ENCODE data around the gene DUSP22.

DNA sequence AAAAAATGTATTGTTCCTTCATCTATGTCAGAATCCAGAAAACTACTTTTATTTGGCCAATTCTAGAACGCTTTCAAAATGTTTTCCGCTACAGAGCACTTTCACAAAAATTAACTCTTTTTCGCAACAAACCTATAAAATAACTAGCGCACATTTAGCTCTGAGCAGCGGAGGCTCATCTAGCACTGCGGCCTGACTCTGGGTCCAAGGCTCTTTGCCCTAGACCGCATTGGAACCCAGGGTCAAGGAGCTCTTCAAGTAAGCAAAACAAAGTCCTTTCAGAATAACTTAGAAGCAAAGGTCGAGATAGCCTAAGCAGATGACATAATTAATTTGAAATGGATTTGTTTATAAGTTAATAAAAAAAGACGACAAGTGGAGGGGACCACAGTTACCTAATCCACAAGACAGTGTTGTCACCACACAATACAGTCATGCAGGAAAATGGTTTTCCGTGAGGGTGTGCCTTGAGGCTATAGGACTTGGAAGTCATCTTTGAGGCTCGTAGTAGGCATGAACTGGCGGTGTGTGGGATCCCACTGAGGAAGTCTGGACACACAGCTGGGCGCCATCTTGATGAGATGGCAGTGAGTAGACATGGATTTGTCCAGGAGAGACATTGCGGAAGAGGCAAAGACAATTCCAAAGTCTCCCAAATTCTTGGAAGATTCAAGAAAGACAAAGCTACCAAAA lies 70.1 kb downstream of the DUSP22 start:
- TF ChIP-seq, protein P1, sequence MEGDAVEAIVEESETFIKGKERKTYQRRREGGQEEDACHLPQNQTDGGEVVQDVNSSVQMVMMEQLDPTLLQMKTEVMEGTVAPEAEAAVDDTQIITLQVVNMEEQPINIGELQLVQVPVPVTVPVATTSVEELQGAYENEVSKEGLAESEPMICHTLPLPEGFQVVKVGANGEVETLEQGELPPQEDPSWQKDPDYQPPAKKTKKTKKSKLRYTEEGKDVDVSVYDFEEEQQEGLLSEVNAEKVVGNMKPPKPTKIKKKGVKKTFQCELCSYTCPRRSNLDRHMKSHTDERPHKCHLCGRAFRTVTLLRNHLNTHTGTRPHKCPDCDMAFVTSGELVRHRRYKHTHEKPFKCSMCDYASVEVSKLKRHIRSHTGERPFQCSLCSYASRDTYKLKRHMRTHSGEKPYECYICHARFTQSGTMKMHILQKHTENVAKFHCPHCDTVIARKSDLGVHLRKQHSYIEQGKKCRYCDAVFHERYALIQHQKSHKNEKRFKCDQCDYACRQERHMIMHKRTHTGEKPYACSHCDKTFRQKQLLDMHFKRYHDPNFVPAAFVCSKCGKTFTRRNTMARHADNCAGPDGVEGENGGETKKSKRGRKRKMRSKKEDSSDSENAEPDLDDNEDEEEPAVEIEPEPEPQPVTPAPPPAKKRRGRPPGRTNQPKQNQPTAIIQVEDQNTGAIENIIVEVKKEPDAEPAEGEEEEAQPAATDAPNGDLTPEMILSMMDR (IDR thresholded peaks at IDR 0.05; ENCODE audit: borderline replicate concordance, extremely low read depth, low read length, poor library complexity, severe bottlenecking): no peak
- TF ChIP-seq EZH2 (IDR thresholded peaks at IDR 0.05; ENCODE audit: borderline replicate concordance, low read depth, low read length, severe bottlenecking): no peak

All from DND-41 (cell line).